ENCODE results near the gene ALDH1A1.

ALDH1A1 gene

GRCh38 chr9:72978744-72979143 is 25.9 kb upstream of the ALDH1A1 start:
- DNase-seq: no peak

GRCh38 chr9:72977670-72978069 is 24.8 kb upstream of the ALDH1A1 start:
- no peak for DNase-seq

GRCh38 chr9:72974501-72974900 is 21.6 kb upstream of the ALDH1A1 start:
- DNase-seq: no peak

- DNase-seq: no peak
These were observed 19.8 kb upstream of the ALDH1A1 start for GRCh38 chr9:72972636-72973035.

GRCh38 chr9:72971411-72971810 is 18.6 kb upstream of the ALDH1A1 start:
- no peak for DNase-seq

- no peak for DNase-seq
These were observed 7.6 kb upstream of the ALDH1A1 start for GRCh38 chr9:72960446-72960845.

GRCh38 chr9:72958485-72959281 is 5.8 kb upstream of the ALDH1A1 start:
- DNase-seq: no peak

- DNase-seq: no peak
These were observed 2.7 kb upstream of the ALDH1A1 start for GRCh38 chr9:72955571-72955970.

- DNase-seq: no peak
These were observed 2.2 kb upstream of the ALDH1A1 start for GRCh38 chr9:72955126-72955455.

GRCh38 chr9:72954431-72955125 is 1.7 kb upstream of the ALDH1A1 start:
- DNase-seq: peak; percentile 27

GRCh38 chr9:72952381-72952690 is 517 bp downstream of the ALDH1A1 start:
- no peak for DNase-seq

GRCh38 chr9:72951520-72952380 is 1.1 kb downstream of the ALDH1A1 start:
- no peak for DNase-seq

GRCh38 chr9:72950875-72951442 is 1.9 kb downstream of the ALDH1A1 start:
- DNase-seq: no peak

GRCh38 chr9:72949918-72950325 is 2.9 kb downstream of the ALDH1A1 start:
- DNase-seq: no peak

- peak; percentile 23 for DNase-seq
These were observed 3.6 kb downstream of the ALDH1A1 start for GRCh38 chr9:72949244-72949582.

- DNase-seq: no peak
These were observed 4.1 kb downstream of the ALDH1A1 start for GRCh38 chr9:72948575-72949243.

GRCh38 chr9:72947984-72948465 is 4.8 kb downstream of the ALDH1A1 start:
- no peak for DNase-seq

- DNase-seq: no peak
These were observed 6.0 kb downstream of the ALDH1A1 start for GRCh38 chr9:72946821-72947220.

- no peak for DNase-seq
These were observed 6.5 kb downstream of the ALDH1A1 start for GRCh38 chr9:72946318-72946717.

- DNase-seq: no peak
These were observed 7.5 kb downstream of the ALDH1A1 start for GRCh38 chr9:72945391-72945790.

GRCh38 chr9:72943844-72944462 is 8.9 kb downstream of the ALDH1A1 start:
- DNase-seq: no peak

GRCh38 chr9:72942451-72942850 is 10.4 kb downstream of the ALDH1A1 start:
- DNase-seq: no peak
